Body of pancreas (tissue), 4 donors: ENCODE results near the gene RNF149. TPM values are rescaled to one million over a fixed set of nuclear protein-coding genes. Genes with fewer than 3 reads are reported as not detected.
"Not testable (repeated sequence)": the region's sequence is repeated elsewhere in the genome, so short reads cannot be mapped to it uniquely, and the experiment has no call there.

Experiments used
- ATAC-seq: fragments of 150-250 bp; one replicate; pipeline ENCODE4 v1.9.1; 2016
- DNase-seq, 4 donors: peaks; one replicate each; pipeline ENCODE4 v3.0.0-alpha.2; 2019
- H3K27ac ChIP-seq, 4 donors: fragments of 200-600 bp; sonication (generic); 1 replicate in 3 of 4; 2 replicates in 1 of 4; pipeline versions ENCODE4 v1.5.1 to v1.6.1; 2016 to 2019; ENCODE audit warnings: mild to moderate bottlenecking in 1 of 4, mixed read lengths in 1 of 4, moderate library complexity in 1 of 4
- H3K27me3 ChIP-seq, 2 donors: fragments of 200-600 bp; sonication (generic); one replicate each; pipeline ENCODE4 v1.6.0; 2016; ENCODE audit warnings: mild to moderate bottlenecking in 1 of 2
- H3K36me3 ChIP-seq, 2 donors: fragments of 200-600 bp; sonication (generic); replicated peaks in 1 of 2; 2 replicates each; pipeline ENCODE4 v1.5.1; 2016; ENCODE audit warnings: low read depth in 2 of 2; ENCODE audit not compliant: insufficient read depth in 1 of 2
- H3K4me1 ChIP-seq: fragments of 200-600 bp; sonication (generic); one replicate; pipeline ENCODE4 v1.6.0; 2016
- H3K4me3 ChIP-seq, 2 donors: fragments of 200-600 bp; sonication (generic); 1 replicate in 1 of 2; 2 replicates in 1 of 2; pipeline ENCODE4 v1.5.1; 2016 to 2019
- H3K9me3 ChIP-seq, 3 donors: fragments of 200-600 bp; sonication (generic); 1 replicate in 2 of 3; 2 replicates in 1 of 3; pipeline ENCODE4 v1.5.1; 2016
- POLR2A ChIP-seq, 3 donors: fragments of 450-650 bp; IDR thresholded peaks; one replicate each; pipeline ENCODE4 v1.6.1; 2016; ENCODE audit warnings: antibody characterized with exemption in 3 of 3, mild to moderate bottlenecking in 2 of 3
- WGBS, 2 donors: methylation state at CpG; one replicate each; pipeline ENCODE4 v1.1.5; 2017; 5-methylcytosine and 5-hydroxymethylcytosine counted together
- intact Hi-C: fragments of 100-400 bp; cut with DNase I; formaldehyde crosslinking; loops from one replicate; pipeline ENCODE4 v1.15.1; 2023
- total RNA-seq, 2 donors: library from RNA; depleted of rRNA; stranded (reverse); fragments of >200 nt; gene quantifications; one replicate each; pipeline ENCODE4 v1.1.0, GENCODE V29; 2016
- TF ChIP-seq, protein P1 (sequence below), 7 experiments: fragments of 450-650 bp in 4 of 7; fragments of 200-600 bp in 3 of 7; sonication (generic) in 3 of 7; IDR thresholded peaks; one replicate each; pipeline ENCODE4 v1.5.1; 2016 to 2019; ENCODE audit warnings: antibody characterized with exemption in 7 of 7

The RNF149 gene
- total RNA-seq, 2 donors from 2014 or later: 38.6 to 47.7 TPM

DNA sequence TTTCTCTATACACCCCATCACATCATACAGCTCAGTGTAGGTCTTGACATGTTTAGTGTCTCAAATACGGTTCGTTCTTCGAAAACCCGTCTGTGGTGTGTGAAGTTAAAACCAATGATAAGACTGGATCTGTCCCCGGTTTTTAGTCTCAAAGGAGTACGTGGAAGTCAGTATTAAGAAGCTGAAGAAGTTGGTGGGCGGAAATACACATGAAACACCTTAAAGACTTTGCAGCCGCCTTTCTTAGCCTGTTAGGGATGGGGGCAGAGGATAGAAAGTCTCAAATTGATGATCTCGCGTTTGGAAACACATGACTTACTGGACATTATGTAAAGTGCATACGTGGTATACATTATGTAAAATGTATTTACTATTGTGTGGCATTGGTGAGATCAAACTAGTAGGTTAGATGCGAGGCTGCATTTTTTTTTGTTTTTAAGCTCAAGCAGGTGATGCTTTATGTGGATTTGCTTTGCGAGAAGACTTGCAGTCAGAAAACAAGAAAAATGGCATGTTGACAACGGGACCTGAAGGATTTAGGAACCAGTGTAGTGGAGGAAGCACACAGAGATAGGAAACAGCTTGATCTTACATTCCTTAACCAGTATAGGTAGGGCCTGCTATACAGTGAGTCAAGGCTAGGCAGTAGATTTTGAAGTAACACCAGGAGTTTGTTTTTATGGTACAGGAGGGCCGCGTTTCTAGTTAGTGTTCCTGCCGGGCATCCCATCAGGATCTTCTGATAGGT is 54.6 kb downstream of the RNF149 start:
- 10 to 11% methylated on average over 17 of the region's 17 CpGs for WGBS, 2 donors
- TF ChIP-seq, protein P1, sequence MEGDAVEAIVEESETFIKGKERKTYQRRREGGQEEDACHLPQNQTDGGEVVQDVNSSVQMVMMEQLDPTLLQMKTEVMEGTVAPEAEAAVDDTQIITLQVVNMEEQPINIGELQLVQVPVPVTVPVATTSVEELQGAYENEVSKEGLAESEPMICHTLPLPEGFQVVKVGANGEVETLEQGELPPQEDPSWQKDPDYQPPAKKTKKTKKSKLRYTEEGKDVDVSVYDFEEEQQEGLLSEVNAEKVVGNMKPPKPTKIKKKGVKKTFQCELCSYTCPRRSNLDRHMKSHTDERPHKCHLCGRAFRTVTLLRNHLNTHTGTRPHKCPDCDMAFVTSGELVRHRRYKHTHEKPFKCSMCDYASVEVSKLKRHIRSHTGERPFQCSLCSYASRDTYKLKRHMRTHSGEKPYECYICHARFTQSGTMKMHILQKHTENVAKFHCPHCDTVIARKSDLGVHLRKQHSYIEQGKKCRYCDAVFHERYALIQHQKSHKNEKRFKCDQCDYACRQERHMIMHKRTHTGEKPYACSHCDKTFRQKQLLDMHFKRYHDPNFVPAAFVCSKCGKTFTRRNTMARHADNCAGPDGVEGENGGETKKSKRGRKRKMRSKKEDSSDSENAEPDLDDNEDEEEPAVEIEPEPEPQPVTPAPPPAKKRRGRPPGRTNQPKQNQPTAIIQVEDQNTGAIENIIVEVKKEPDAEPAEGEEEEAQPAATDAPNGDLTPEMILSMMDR (IDR thresholded peaks at IDR 0.05): no peak
- TF ChIP-seq POLR2A (IDR thresholded peaks at IDR 0.05): no peak

DNA sequence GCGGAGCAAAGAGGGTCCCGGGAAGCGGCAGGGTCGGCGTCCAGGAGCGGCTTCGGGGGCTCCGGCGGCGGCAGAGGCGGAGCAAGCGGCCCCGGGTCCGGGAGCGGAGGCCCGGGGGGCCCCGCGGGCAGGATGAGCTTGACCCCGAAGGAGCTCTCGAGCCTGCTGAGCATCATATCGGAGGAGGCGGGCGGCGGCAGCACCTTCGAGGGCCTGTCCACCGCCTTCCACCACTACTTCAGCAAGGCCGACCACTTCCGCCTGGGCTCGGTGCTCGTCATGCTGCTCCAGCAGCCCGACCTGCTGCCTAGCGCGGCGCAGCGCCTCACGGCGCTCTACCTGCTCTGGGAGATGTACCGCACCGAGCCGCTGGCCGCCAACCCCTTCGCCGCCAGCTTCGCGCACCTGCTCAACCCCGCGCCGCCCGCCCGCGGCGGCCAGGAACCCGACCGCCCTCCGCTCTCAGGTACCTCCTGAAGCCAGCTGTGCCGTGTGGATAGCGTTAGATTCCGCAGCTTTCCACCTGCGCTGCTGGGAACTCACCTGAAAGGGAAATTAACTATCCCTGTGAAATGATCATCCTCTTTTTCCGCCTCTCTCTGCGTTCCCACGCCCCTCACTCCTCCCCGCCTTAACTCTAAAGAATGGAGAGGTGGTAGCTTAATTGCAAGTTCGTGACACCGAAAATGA is 55.3 kb downstream of the RNF149 start:
- intact Hi-C loops: no loop called here
- ATAC-seq (peak; percentile 69), DNase-seq (peak; percentile 78 to 87 (median 82))
- 0 to 1% methylated on average over 12 to 62 of the region's 65 CpGs for WGBS, 2 donors
- Histone ChIP-seq H3K4me1 (peaks cover 36% of the 10 kb centered on the region), H3K27me3 (no peaks in the 10 kb centered on the region), H3K36me3 (no peaks in the 10 kb centered on the region), H3K4me3 (peak overlapping the region; percentile 64 to 89), H3K9me3 (no peaks in the 10 kb centered on the region), H3K27ac (peak overlapping the region; percentile 91 to 97 (median 92))
- TF ChIP-seq, protein P1 (IDR thresholded peaks at IDR 0.05): no peak
- TF ChIP-seq POLR2A (IDR thresholded peaks at IDR 0.05): peak; percentile 19 to 53 (median 43)

More for the DNA sequence above, 54.6 kb downstream of the RNF149 start:
- H3K4me1 ChIP-seq: peaks cover 36% of the 10 kb centered on the region
- ATAC-seq: no peak
- no peaks in the 10 kb centered on the region for H3K9me3 ChIP-seq
- peak overlapping the region; percentile 64 to 89 for H3K4me3 ChIP-seq
- no peaks in the 10 kb centered on the region for H3K36me3 ChIP-seq
- H3K27me3 ChIP-seq: no peaks in the 10 kb centered on the region
- intact Hi-C loops: no loop called here
- DNase-seq: no peak
- H3K27ac ChIP-seq: peak overlapping the region; percentile 91 to 97 (median 92)

DNA sequence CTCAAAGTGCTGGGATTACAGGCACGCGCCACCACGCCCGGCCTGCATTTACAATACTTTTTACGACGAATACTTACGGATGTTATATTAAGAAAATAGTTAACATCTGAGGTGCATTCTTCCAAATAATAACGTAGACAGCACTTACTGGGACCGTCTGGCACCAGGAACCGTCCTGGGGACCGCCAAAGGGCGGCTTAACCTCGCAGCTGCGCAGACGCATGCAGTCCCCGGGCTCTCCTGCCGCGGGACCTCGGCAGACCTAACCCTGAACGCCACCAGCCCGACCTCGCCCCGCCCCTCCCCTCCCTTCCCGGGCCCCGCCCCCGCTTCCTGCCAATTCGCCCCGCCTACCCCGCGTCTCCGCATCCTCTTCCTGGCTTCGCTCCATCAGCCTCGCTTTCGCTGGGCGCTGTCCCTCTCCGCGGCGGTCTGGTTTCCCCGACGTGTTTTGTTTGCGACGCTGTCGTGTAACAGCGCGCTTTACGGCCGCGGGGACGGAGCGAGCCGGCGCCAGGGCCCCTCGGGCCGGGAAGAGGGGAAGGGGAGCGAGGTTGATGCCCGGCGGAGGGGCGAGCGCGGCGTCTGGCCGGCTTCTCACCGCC is 56.0 kb downstream of the RNF149 start, which contains the start of gene CNOT11:
CNOT11 (plus strand) TSS at position 479 of the 605 bp plus-strand sequence; CDS start at position 558, 79 bp downstream.
- Histone ChIP-seq H3K36me3 (no peaks in the 10 kb centered on the region), H3K27ac (peak within 1 kb of the TSS; percentile 91 to 97 (median 92)), H3K9me3 (no peaks in the 10 kb centered on the region), H3K27me3 (no peaks in the 10 kb centered on the region), H3K4me3 (peak within 1 kb of the TSS; percentile 64 to 89), H3K4me1 (peaks cover 36% of the 10 kb centered on the region)
- ATAC-seq (peak; percentile 92), DNase-seq (peak; percentile 99 to 100 (median 100))
- TF ChIP-seq, protein P1 (IDR thresholded peaks at IDR 0.05): peak in 2 of 7 experiments; percentile 10 to 13
- peak; percentile 76 to 91 (median 89) for TF ChIP-seq POLR2A (IDR thresholded peaks at IDR 0.05)
- intact Hi-C loops: no loop called here
- 0% methylated on average over 7 to 56 of the region's 63 CpGs for WGBS, 2 donors

DNA sequence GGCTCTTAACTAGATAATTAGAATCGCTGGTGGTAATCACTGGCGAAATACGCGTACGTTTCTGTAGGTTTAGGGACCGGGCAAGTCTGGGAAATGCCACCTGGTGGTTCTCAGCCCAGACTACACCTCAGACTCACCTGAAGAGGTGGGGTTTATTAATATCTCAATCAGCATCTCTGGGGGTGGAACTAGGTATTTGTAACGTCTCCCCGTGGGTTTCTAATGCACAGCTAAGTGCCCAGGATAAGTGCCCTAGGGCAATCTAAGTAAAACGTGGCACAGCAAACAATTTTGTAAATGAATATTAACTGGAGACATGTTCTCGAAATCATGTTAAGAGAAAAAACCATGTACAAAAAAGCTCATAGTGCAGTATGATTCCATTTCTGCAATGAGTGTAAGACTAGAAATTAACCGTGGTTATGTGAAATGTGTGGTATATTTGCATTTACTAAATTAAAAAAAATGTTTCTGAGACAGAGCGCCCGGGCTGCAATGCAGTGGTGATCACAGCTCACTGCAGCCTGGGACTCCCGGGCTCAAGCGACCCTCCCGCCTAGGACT is 56.6 kb downstream of the RNF149 start:
- intact Hi-C loops: no loop called here
- DNase-seq (peak; percentile 73 to 83 (median 78)), ATAC-seq (peak; percentile 65)
- TF ChIP-seq, protein P1 (IDR thresholded peaks at IDR 0.05): peak; percentile 51 to 85 (median 76)
- TF ChIP-seq POLR2A (IDR thresholded peaks at IDR 0.05): no peak
- peaks cover 36% of the 10 kb centered on the region for H3K4me1 ChIP-seq
- H3K9me3 ChIP-seq: no peaks in the 10 kb centered on the region
- H3K27ac ChIP-seq: peak overlapping the region; percentile 91 to 97 (median 92)
- peak overlapping the region; percentile 1 to 17 for H3K4me3 ChIP-seq
- WGBS, 2 donors: 8 to 9% methylated on average over 16 of the region's 16 CpGs
- H3K27me3 ChIP-seq: no peaks in the 10 kb centered on the region
- no peaks in the 10 kb centered on the region for H3K36me3 ChIP-seq

DNA sequence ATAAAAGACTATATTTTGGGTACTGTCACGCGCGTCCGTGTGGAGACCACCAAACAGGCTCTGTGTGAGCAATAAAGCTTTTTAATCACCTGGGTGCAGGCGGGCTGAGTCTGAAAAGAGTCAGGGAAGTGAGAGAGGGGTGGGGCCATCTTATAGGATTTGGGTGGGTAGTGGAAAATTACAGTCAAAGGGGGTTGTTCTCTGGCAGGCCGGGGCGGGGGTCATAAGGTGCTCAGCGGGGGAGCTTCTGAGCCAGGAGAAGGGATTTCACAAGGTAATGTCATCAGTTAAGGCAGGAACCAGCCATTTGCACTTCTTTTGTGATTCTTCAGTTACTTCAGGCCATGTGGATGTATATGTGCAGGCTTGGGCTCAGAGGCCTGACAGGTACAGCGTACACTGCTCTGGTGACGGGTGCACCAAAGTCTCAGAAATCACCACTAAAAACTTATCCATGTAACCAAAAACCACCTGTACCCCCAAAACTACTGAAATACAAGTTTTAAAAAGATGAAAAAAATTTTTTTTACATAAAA is 57.2 kb downstream of the RNF149 start:
- H3K27me3 ChIP-seq, ATAC-seq, DNase-seq, intact Hi-C loops, H3K9me3 ChIP-seq, H3K4me3 ChIP-seq, H3K36me3 ChIP-seq: not testable (repeated sequence)
- WGBS, 2 donors: 48 to 51% methylated on average over 10 of the region's 10 CpGs
- H3K4me1 ChIP-seq: peaks cover 38% of the 10 kb centered on the region
- H3K27ac ChIP-seq: peak overlapping the region in 2 of 4 donors; percentile 91 to 93
